Measurements from ENCODE around the gene RCSD1.

DNA sequence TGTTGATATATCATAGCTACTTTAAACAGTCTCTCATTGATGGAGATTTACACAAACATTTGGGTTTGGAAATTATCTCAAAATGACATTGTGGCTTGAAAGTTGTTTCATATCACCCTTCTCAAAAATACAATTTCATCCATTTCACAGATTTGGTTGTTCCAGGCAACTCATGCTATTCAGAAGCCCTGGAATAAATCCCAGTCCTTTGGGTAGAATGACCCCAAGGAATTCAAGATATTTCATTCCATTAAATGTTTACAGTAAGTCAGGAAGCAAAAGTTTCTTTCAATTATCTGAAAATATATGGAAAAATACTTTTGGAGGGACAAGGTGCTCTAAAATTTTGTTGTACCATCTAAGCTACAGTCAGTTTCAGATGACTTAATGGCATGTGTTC is 118.9 kb downstream of the RCSD1 start:
- TF ChIP-seq, protein P1, sequence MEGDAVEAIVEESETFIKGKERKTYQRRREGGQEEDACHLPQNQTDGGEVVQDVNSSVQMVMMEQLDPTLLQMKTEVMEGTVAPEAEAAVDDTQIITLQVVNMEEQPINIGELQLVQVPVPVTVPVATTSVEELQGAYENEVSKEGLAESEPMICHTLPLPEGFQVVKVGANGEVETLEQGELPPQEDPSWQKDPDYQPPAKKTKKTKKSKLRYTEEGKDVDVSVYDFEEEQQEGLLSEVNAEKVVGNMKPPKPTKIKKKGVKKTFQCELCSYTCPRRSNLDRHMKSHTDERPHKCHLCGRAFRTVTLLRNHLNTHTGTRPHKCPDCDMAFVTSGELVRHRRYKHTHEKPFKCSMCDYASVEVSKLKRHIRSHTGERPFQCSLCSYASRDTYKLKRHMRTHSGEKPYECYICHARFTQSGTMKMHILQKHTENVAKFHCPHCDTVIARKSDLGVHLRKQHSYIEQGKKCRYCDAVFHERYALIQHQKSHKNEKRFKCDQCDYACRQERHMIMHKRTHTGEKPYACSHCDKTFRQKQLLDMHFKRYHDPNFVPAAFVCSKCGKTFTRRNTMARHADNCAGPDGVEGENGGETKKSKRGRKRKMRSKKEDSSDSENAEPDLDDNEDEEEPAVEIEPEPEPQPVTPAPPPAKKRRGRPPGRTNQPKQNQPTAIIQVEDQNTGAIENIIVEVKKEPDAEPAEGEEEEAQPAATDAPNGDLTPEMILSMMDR (IDR thresholded peaks at IDR 0.05; ENCODE audit: borderline replicate concordance, extremely low read depth, low read length, poor library complexity, severe bottlenecking), result no peak
- TF ChIP-seq EZH2 (IDR thresholded peaks at IDR 0.05; ENCODE audit: borderline replicate concordance, low read depth, low read length, severe bottlenecking), result no peak
